Gastroesophageal sphincter (tissue), 3 donors: ENCODE measurements around the gene LGI2.

ENCODE experiments used
- CTCF ChIP-seq, 4 experiments: fragments of 200-600 bp in 2 of 4; fragments of 450-650 bp in 2 of 4; sonication (generic) in 1 of 4; IDR thresholded peaks; one replicate each; pipeline ENCODE4 v1.5.1; 2017 to 2019; ENCODE audit warnings: antibody characterized with exemption in 4 of 4, mild to moderate bottlenecking in 2 of 4, moderate library complexity in 2 of 4
- POLR2AphosphoS5 ChIP-seq: sonication (generic); formaldehyde crosslinking; IDR thresholded peaks from one replicate; pipeline ENCODE4 v1.6.1; 2017; ENCODE audit warnings: antibody characterized with exemption

DNA sequence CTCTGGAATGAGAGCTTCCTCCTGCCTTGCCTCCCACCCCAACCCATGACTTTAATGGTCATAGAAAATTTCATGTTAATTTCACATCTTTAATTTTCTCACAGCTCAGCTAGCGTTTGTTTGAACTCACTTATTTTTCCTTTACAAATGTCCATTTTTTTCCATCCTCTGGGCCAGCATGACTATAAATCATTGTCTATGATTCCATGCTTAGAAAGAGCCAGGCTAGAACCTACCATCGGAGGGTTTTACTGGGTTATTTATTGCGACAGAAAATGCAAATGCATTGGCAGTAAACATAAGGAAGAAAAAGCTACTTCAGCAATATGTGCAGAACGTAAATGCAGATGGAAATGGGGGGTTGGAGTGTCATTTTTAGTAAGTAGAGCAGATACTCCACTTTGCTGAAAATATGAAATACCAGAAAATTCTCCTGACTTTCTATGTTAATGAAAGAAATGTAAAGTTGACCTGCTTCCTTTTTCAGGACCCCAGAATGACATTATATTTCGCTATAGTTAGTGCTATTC lies 37.1 kb downstream of the LGI2 start:
- TF ChIP-seq CTCF (IDR thresholded peaks at IDR 0.05) (no peak), POLR2AphosphoS5 (no peak)
